Measurements from ENCODE around the gene ZNF385A.

DNA sequence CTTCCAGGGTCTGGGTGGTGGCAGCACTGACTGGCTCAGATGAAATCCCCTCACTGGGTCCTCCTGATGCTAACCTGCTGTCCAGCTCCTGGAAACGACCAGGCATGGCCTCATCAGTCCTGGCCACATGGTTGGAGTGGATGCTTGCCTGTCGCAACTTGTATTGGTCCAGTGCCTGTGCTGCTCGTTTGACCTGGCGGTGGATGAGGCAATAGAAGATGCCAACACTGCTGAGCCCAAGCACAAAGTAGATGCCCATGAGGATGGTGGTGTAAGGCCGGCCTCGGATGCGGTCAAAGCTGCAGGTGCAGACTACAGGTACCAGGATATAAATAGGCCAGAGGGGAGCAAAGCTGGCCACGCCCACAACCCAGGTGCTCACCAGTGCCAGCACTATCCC lies 21.5 kb downstream of the ZNF385A start:
- TF ChIP-seq CTCF (conservative IDR thresholded peaks at IDR 0.05; ENCODE audit: low read depth, low read length) = no peak
- no peak for TF ChIP-seq EZH2 (IDR thresholded peaks at IDR 0.05; ENCODE audit: borderline replicate concordance, low read depth, low read length, poor library complexity, severe bottlenecking)

Measured in A673 (cell line).